Kidney (tissue), 14 donors: ENCODE measurements around the gene TMEM132C. TPM values are rescaled to one million over a fixed set of nuclear protein-coding genes. Genes with fewer than 3 reads are reported as not detected.

ENCODE experiments used
- DNase-seq, 5 donors: peaks; one replicate each; pipeline ENCODE4 v3.0.0-alpha.2; 2013 to 2020
- FAIRE-seq: peaks from 2 replicates; lab custom pipeline; 2012; peaks lifted over from hg19 to GRCh38; lab: Jason Lieb, UNC
- H3K27ac ChIP-seq, 2 donors: one replicate each; pipeline ENCODE4 v1.7.0; 2013; ENCODE audit warnings: low read depth in 2 of 2, low read length in 2 of 2, inconsistent platforms in 1 of 2
- H3K27me3 ChIP-seq: one replicate; pipeline ENCODE4 v1.7.1; 2013; ENCODE audit warnings: low read length, inconsistent platforms; ENCODE audit not compliant: control insufficient read depth, insufficient read depth
- H3K36me3 ChIP-seq, 3 donors: one replicate each; pipeline versions ENCODE4 v1.7.0 to v1.7.1; 2013; ENCODE audit warnings: low read length in 3 of 3, control low read depth in 1 of 3, inconsistent platforms in 1 of 3; ENCODE audit not compliant: insufficient read depth in 3 of 3, control insufficient read depth in 2 of 3
- H3K4me1 ChIP-seq, 3 donors: one replicate each; pipeline versions ENCODE4 v1.7.0 to v1.7.1; 2013; ENCODE audit warnings: low read length in 3 of 3, inconsistent platforms in 1 of 3, low read depth in 1 of 3; ENCODE audit not compliant: control insufficient read depth in 2 of 3, insufficient read depth in 2 of 3
- H3K4me3 ChIP-seq, 3 donors: one replicate each; pipeline versions ENCODE4 v1.7.0 to v1.8.1; 2013; ENCODE audit warnings: low read length in 3 of 3, control low read depth in 1 of 3, inconsistent platforms in 1 of 3
- H3K9ac ChIP-seq, 3 donors: one replicate each; pipeline versions ENCODE4 v1.7.0 to v1.7.1; 2013; ENCODE audit warnings: low read length in 3 of 3, control low read depth in 1 of 3, inconsistent platforms in 1 of 3
- H3K9me3 ChIP-seq, 3 donors: one replicate each; pipeline versions ENCODE4 v1.7.0 to v1.7.1; 2013; ENCODE audit warnings: low read length in 3 of 3, control low read depth in 1 of 3, inconsistent platforms in 1 of 3; ENCODE audit not compliant: control insufficient read depth in 2 of 3, insufficient read depth in 1 of 3
- intact Hi-C: fragments of 100-400 bp; cut with DNase I; formaldehyde crosslinking; loops from one replicate; pipeline ENCODE4 v1.11.1; 2022
- polyA plus RNA-seq: library from polyadenylated mRNA; stranded (reverse); fragments of 350-450 nt; fragmentation: Illumina TruSeq; extraction: RNeasy Lipid Tissue Mini Kit (QIAGEN cat#74804); gene quantifications from one replicate; pipeline ENCODE4 v1.2.3, GENCODE V29; 2014; ENCODE audit warnings: low read depth, low replicate concordance; ENCODE audit not compliant: insufficient read depth
- total RNA-seq: library from RNA; stranded (reverse); fragmentation: NEBNext Ultra II Directional; extraction: Animal tissue kit (Norgen Biotek cat#: 25700); gene quantifications from one replicate; pipeline ENCODE4 v1.2.1, GENCODE V29; 2021
- TF ChIP-seq, protein P1 (sequence below): IDR thresholded peaks from 3 replicates; pipeline ENCODE4 v1.5.1; 2012; ENCODE audit warnings: mild to moderate bottlenecking, moderate library complexity, borderline replicate concordance; ENCODE audit not compliant: insufficient read depth; ENCODE audit errors: extremely low read depth
- donor health status: control.
- donor health status: control.
- donor health status: control.
- donor health status: control.
- donor health status: control.
- donor health status: DM: yes; HTN: yes; CAD: no.
- donor health status: Normal renal cell carcinoma (clear cell type).

Gene TMEM132C
- total and polyA plus RNA-seq, 2 donors from 2014 or later: 0.28 to 0.75 TPM

DNA sequence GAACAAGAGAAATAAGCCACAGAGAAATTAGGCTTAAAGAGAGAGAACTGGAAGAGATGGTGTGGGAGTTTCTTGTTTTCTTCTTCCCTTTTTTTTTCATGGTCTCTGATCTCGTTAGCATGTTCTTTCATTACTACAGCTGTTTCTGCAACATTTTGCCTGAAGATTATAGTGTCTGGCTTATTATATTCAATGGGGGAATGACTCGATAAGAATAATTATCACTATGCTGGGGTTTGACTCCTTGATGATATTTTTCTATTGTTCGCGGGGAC lies 70.0 kb downstream of the TMEM132C start:
- Histone ChIP-seq H3K9ac (no peak overlapping the region), H3K27me3 (no peaks in the 10 kb centered on the region), H3K27ac (no peak overlapping the region), H3K36me3 (no peaks in the 10 kb centered on the region), H3K4me3 (no peak overlapping the region), H3K4me1 (peaks cover 0 to 3% (median 2%) of the 10 kb centered on the region in 3 donors), H3K9me3 (peaks cover 0 to 3% (median 0%) of the 10 kb centered on the region in 3 donors)
- FAIRE-seq (no peak), DNase-seq (peak in 1 of 5 donors; percentile 26)
- TF ChIP-seq, protein P1, sequence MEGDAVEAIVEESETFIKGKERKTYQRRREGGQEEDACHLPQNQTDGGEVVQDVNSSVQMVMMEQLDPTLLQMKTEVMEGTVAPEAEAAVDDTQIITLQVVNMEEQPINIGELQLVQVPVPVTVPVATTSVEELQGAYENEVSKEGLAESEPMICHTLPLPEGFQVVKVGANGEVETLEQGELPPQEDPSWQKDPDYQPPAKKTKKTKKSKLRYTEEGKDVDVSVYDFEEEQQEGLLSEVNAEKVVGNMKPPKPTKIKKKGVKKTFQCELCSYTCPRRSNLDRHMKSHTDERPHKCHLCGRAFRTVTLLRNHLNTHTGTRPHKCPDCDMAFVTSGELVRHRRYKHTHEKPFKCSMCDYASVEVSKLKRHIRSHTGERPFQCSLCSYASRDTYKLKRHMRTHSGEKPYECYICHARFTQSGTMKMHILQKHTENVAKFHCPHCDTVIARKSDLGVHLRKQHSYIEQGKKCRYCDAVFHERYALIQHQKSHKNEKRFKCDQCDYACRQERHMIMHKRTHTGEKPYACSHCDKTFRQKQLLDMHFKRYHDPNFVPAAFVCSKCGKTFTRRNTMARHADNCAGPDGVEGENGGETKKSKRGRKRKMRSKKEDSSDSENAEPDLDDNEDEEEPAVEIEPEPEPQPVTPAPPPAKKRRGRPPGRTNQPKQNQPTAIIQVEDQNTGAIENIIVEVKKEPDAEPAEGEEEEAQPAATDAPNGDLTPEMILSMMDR: no peak
- intact Hi-C loops: no loop called here

DNA sequence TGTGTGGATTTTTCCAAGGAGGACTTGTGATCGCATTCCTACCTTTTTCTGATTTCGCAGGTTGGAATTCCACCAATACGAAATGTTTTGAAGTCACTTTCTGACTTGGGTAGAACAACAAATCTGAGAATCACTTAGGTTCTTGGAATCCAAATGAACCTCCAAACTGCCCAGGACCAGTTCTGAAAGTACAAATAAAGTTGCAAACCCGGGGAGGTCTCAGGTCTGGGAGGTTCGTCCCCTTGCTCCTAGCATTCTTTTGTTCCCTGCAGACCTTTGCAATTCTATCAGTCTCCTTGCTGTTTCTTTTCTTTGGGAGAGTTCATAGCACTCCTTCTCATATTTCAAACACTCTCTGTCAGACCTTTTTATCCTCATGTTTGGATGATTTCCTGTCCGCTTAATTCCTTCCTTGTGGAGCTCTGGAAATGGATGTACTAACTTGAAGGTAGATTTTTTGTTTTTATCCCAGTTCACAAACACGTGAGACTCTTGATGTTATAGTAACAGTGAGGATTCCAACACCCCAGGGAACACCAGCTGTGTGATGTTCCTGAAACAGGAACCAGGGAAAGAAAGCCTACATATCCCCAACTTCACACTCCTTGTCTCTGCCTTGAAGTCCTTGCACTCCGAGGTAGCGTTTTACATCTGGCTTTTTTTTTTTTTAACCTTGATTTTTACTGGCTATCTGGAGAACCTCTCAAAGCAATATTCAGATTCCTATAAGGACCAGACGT lies 70.6 kb downstream of the TMEM132C start:
- FAIRE-seq: no peak
- Histone ChIP-seq H3K27ac (no peak overlapping the region), H3K9ac (no peak overlapping the region), H3K9me3 (peaks cover 0 to 3% (median 0%) of the 10 kb centered on the region in 3 donors), H3K4me3 (no peak overlapping the region), H3K27me3 (no peaks in the 10 kb centered on the region), H3K36me3 (no peaks in the 10 kb centered on the region), H3K4me1 (peaks cover 0 to 3% (median 2%) of the 10 kb centered on the region in 3 donors)
- TF ChIP-seq, protein P1: no peak
- intact Hi-C loops: no loop called here
- peak in 2 of 5 donors; percentile 62 to 66 for DNase-seq

DNA sequence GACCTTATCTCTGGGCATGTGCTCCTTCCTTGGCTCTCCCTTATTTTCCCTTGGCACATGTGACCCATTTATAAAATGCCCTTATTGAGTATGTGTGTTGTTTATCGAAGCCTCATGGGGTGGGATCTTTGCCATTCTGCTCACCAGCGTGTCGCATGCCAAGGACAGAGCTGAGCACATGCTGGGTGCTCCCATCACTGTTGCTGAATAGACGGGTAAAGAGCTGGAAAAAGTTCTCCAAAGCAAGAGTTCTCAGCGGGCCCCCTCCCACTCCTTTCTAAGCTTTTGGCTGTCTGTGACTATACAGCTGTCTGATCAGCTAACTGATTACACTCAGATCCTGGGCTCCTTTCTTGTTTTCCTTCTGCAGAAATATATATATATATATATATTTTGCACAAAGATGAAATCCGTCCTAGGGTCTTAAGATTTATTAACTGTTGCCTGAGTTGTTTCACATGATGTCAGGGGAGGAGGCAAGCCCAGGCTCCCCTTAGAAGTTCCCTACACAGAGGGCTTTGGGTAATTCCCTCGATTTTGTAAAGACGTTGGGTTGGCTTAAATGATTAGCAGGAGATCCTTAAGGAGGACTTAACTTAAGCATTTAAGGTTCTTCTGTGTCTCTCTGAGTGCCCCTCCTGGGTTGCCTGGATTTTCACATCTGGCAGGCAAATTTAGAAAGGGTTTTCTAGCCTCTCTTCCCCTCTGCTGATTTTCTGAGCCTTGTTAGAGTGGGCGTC lies 71.6 kb downstream of the TMEM132C start:
- TF ChIP-seq, protein P1: no peak
- no peak overlapping the region for H3K9ac ChIP-seq
- no peaks in the 10 kb centered on the region for H3K36me3 ChIP-seq
- H3K27ac ChIP-seq: no peak overlapping the region
- no peak overlapping the region for H3K4me3 ChIP-seq
- H3K4me1 ChIP-seq: peaks cover 0 to 3% (median 0%) of the 10 kb centered on the region in 3 donors
- FAIRE-seq (no peak), DNase-seq (peak in 2 of 5 donors; percentile 13 to 60)
- no peaks in the 10 kb centered on the region for H3K9me3 ChIP-seq
- intact Hi-C loops: no loop called here
- H3K27me3 ChIP-seq: no peaks in the 10 kb centered on the region
